HepG2 (cell line): ENCODE measurements around the gene RPL23. TPM values are rescaled to one million over a fixed set of nuclear protein-coding genes. Genes with fewer than 3 reads are reported as not detected.

Experiments
- FOXA3 ChIP-seq: IDR thresholded peaks from 2 replicates; pipeline ENCODE4 v1.6.1; 2016; ENCODE audit warnings: missing genetic modification reagents, missing compliant biosample characterization
- GTF2F1 ChIP-seq: fragments of 150-350 bp; IDR thresholded peaks from 2 replicates; pipeline ENCODE4 v1.6.1; 2014; ENCODE audit warnings: low read length
- MEIS1 ChIP-seq: sonication (generic); formaldehyde crosslinking; IDR thresholded peaks from 2 replicates; pipeline ENCODE4 v1.9.0; 2021; ENCODE audit warnings: mild to moderate bottlenecking, missing genetic modification reagents, moderate library complexity, borderline replicate concordance
- MIER3 ChIP-seq: IDR thresholded peaks from 2 replicates; pipeline ENCODE4 v1.6.1; 2016; ENCODE audit warnings: missing compliant biosample characterization, borderline replicate concordance
- SMC3 ChIP-seq: IDR thresholded peaks from 2 replicates; pipeline ENCODE4 v1.6.1; 2011; ENCODE audit warnings: low read length, improper control_type of control experiment
- YEATS2 ChIP-seq: sonication (generic); formaldehyde crosslinking; IDR thresholded peaks from 2 replicates; pipeline ENCODE4 v1.4.0; 2020; ENCODE audit warnings: missing genetic modification reagents, borderline replicate concordance
- ZNF432 ChIP-seq: sonication (generic); formaldehyde crosslinking; IDR thresholded peaks from 2 replicates; pipeline ENCODE4 v1.5.0; 2020; ENCODE audit warnings: missing genetic modification reagents, mild to moderate bottlenecking, borderline replicate concordance
- ZNF446 ChIP-seq: sonication (generic); formaldehyde crosslinking; IDR thresholded peaks from 2 replicates; pipeline ENCODE4 v1.5.0; 2020; ENCODE audit warnings: mild to moderate bottlenecking, missing genetic modification reagents
- polyA plus RNA-seq, 8 experiments: library from polyadenylated mRNA; depleted of rRNA in 3 of 8; stranded (reverse) in 7 of 8; unstranded in 1 of 8; fragments of >200 nt; fragmentation: Illumina TruSeq in 4 of 8; extraction: Trizol in 4 of 8; gene quantifications; 2 replicates each; pipeline versions ENCODE4 v1.2.1 to v1.2.3, GENCODE V29; 2011 to 2016; ENCODE audit warnings: low read depth in 4 of 8, missing spikeins in 1 of 8, mixed read lengths in 1 of 8; ENCODE audit not compliant: insufficient read depth in 1 of 8
- total RNA-seq, 5 experiments: library from RNA; depleted of rRNA; stranded (reverse); fragments of >200 nt; fragmentation: Illumina TruSeq; extraction: Trizol; gene quantifications; 2 replicates each; pipeline ENCODE4 v1.2.3, GENCODE V29; 2016; ENCODE audit warnings: low read depth in 1 of 5
- TF ChIP-seq, protein P1 (sequence below): sonication (generic); formaldehyde crosslinking; IDR thresholded peaks from 2 replicates; pipeline ENCODE4 v1.4.0; 2020; ENCODE audit warnings: missing genetic modification reagents
- TF ChIP-seq, protein P2 (sequence below): IDR thresholded peaks from 2 replicates; pipeline ENCODE4 v1.6.1; 2018; ENCODE audit warnings: missing genetic modification reagents
- TF ChIP-seq, protein P3 (sequence below): sonication (generic); formaldehyde crosslinking; conservative IDR thresholded peaks from 2 replicates; pipeline ENCODE4 v1.8.0; 2022; ENCODE audit warnings: low read depth, missing genetic modification reagents
- TF ChIP-seq, protein P4 (sequence below): sonication (generic); formaldehyde crosslinking; IDR thresholded peaks from 2 replicates; pipeline ENCODE4 v1.8.0; 2023; ENCODE audit warnings: mild to moderate bottlenecking, missing genetic modification reagents
- TF ChIP-seq, protein P5 (sequence below): sonication (generic); formaldehyde crosslinking; IDR thresholded peaks from 2 replicates; pipeline ENCODE4 v1.5.1; 2020; ENCODE audit warnings: missing genetic modification reagents, mild to moderate bottlenecking, borderline replicate concordance
- TF ChIP-seq, protein P6 (sequence below): sonication (generic); formaldehyde crosslinking; conservative IDR thresholded peaks from 2 replicates; pipeline ENCODE4 v1.4.0; 2020; ENCODE audit warnings: missing genetic modification reagents
- TF ChIP-seq, protein P7 (sequence below): sonication (generic); formaldehyde crosslinking; IDR thresholded peaks from 2 replicates; pipeline ENCODE4 v1.4.0; 2020; ENCODE audit warnings: missing genetic modification reagents, borderline replicate concordance

The RPL23 gene
- total and polyA plus RNA-seq, 2 of the 13 experiments (the other 11 are each of a cell fraction or from before 2014, with no cell fraction given) = 2,790 to 4,860 TPM

DNA sequence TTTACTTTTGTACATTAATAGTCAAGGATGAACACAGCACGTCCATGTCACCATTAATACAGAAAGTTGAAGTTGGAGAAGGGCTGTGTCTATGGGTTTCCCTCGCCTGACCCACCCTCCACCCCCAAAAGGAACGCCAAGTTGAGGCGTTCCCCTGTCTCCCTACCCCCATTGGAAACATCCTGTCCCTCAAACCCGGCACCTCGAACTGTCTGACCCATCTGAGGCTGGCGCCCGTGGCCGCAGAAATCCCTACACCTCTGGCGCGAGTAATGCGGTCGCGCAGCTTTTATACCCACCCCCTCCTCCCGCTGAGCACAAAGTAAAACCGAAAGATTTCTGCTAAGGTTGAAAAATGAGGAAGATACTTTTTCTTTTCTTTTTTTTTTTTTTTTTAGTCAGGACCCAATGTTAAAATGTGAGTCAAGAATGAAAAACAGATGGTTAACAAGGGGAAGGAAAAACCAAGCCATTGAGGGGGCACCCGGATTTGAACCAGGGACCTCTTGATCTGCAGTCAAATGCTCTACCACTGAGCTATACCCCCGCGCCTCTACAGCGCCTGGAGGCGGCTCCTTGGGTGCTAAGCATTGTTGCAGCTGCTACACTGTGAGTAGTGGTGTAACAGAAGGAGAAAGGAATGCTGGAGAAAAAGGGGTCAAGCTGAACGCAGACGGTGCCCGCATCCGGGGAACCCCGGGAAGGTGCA is 15.4 kb upstream of the RPL23 start (continued):
- TF ChIP-seq, protein P1, sequence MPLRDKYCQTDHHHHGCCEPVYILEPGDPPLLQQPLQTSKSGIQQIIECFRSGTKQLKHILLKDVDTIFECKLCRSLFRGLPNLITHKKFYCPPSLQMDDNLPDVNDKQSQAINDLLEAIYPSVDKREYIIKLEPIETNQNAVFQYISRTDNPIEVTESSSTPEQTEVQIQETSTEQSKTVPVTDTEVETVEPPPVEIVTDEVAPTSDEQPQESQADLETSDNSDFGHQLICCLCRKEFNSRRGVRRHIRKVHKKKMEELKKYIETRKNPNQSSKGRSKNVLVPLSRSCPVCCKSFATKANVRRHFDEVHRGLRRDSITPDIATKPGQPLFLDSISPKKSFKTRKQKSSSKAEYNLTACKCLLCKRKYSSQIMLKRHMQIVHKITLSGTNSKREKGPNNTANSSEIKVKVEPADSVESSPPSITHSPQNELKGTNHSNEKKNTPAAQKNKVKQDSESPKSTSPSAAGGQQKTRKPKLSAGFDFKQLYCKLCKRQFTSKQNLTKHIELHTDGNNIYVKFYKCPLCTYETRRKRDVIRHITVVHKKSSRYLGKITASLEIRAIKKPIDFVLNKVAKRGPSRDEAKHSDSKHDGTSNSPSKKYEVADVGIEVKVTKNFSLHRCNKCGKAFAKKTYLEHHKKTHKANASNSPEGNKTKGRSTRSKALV = peak; percentile 31; the same call in 1 of the 2 replicates
- TF ChIP-seq, protein P2, sequence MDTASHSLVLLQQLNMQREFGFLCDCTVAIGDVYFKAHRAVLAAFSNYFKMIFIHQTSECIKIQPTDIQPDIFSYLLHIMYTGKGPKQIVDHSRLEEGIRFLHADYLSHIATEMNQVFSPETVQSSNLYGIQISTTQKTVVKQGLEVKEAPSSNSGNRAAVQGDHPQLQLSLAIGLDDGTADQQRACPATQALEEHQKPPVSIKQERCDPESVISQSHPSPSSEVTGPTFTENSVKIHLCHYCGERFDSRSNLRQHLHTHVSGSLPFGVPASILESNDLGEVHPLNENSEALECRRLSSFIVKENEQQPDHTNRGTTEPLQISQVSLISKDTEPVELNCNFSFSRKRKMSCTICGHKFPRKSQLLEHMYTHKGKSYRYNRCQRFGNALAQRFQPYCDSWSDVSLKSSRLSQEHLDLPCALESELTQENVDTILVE (CRISPR knock-in tag) = peak; percentile 70; the same call in 1 of the 2 replicates
- TF ChIP-seq, protein P3, sequence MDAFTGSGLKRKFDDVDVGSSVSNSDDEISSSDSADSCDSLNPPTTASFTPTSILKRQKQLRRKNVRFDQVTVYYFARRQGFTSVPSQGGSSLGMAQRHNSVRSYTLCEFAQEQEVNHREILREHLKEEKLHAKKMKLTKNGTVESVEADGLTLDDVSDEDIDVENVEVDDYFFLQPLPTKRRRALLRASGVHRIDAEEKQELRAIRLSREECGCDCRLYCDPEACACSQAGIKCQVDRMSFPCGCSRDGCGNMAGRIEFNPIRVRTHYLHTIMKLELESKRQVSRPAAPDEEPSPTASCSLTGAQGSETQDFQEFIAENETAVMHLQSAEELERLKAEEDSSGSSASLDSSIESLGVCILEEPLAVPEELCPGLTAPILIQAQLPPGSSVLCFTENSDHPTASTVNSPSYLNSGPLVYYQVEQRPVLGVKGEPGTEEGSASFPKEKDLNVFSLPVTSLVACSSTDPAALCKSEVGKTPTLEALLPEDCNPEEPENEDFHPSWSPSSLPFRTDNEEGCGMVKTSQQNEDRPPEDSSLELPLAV (CRISPR knock-in tag) = no peak
- TF ChIP-seq SMC3 = no peak
- TF ChIP-seq GTF2F1 = peak; percentile 53; the same call in 1 of the 2 replicates
- TF ChIP-seq FOXA3 (CRISPR knock-in tag) = peak; percentile 56
- no peak for TF ChIP-seq ZNF432 (CRISPR knock-in tag)
- 0 out of 2 replicates have a peak, but pooled peaks have one; percentile 22 for TF ChIP-seq MEIS1 (CRISPR knock-in tag)
- TF ChIP-seq, protein P4, sequence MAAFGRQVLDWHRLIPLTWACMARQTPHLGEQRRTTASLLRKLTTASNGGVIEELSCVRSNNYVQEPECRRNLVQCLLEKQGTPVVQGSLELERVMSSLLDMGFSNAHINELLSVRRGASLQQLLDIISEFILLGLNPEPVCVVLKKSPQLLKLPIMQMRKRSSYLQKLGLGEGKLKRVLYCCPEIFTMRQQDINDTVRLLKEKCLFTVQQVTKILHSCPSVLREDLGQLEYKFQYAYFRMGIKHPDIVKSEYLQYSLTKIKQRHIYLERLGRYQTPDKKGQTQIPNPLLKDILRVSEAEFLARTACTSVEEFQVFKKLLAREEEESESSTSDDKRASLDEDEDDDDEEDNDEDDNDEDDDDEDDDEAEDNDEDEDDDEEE (CRISPR knock-in tag) = peak; percentile 84
- peak; percentile 46; the same call in 1 of the 2 replicates for TF ChIP-seq ZNF446 (CRISPR knock-in tag)
- TF ChIP-seq, protein P5, sequence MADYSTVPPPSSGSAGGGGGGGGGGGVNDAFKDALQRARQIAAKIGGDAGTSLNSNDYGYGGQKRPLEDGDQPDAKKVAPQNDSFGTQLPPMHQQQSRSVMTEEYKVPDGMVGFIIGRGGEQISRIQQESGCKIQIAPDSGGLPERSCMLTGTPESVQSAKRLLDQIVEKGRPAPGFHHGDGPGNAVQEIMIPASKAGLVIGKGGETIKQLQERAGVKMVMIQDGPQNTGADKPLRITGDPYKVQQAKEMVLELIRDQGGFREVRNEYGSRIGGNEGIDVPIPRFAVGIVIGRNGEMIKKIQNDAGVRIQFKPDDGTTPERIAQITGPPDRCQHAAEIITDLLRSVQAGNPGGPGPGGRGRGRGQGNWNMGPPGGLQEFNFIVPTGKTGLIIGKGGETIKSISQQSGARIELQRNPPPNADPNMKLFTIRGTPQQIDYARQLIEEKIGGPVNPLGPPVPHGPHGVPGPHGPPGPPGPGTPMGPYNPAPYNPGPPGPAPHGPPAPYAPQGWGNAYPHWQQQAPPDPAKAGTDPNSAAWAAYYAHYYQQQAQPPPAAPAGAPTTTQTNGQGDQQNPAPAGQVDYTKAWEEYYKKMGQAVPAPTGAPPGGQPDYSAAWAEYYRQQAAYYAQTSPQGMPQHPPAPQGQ (CRISPR knock-in tag) = no peak
- TF ChIP-seq, protein P6, sequence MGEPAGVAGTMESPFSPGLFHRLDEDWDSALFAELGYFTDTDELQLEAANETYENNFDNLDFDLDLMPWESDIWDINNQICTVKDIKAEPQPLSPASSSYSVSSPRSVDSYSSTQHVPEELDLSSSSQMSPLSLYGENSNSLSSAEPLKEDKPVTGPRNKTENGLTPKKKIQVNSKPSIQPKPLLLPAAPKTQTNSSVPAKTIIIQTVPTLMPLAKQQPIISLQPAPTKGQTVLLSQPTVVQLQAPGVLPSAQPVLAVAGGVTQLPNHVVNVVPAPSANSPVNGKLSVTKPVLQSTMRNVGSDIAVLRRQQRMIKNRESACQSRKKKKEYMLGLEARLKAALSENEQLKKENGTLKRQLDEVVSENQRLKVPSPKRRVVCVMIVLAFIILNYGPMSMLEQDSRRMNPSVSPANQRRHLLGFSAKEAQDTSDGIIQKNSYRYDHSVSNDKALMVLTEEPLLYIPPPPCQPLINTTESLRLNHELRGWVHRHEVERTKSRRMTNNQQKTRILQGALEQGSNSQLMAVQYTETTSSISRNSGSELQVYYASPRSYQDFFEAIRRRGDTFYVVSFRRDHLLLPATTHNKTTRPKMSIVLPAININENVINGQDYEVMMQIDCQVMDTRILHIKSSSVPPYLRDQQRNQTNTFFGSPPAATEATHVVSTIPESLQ (CRISPR knock-in tag) = 0 out of 2 replicates have a peak, but pooled peaks have one; percentile 82
- TF ChIP-seq YEATS2 (CRISPR knock-in tag) = peak; percentile 58; the same call in 1 of the 2 replicates
- TF ChIP-seq, protein P7, sequence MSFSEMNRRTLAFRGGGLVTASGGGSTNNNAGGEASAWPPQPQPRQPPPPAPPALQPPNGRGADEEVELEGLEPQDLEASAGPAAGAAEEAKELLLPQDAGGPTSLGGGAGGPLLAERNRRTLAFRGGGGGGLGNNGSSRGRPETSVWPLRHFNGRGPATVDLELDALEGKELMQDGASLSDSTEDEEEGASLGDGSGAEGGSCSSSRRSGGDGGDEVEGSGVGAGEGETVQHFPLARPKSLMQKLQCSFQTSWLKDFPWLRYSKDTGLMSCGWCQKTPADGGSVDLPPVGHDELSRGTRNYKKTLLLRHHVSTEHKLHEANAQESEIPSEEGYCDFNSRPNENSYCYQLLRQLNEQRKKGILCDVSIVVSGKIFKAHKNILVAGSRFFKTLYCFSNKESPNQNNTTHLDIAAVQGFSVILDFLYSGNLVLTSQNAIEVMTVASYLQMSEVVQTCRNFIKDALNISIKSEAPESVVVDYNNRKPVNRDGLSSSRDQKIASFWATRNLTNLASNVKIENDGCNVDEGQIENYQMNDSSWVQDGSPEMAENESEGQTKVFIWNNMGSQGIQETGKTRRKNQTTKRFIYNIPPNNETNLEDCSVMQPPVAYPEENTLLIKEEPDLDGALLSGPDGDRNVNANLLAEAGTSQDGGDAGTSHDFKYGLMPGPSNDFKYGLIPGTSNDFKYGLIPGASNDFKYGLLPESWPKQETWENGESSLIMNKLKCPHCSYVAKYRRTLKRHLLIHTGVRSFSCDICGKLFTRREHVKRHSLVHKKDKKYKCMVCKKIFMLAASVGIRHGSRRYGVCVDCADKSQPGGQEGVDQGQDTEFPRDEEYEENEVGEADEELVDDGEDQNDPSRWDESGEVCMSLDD (CRISPR knock-in tag) = peak; percentile 65; the same call in 1 of the 2 replicates
- TF ChIP-seq MIER3 = peak; percentile 74; the same call in 1 of the 2 replicates
